Measurements from ENCODE around the gene PSD4. TPM values are rescaled to one million over a fixed set of nuclear protein-coding genes. Genes with fewer than 3 reads are reported as not detected.
A peak's percentile ranks its signal among the peaks of the same experiment; 100 is the strongest.

Gene PSD4
- total and polyA plus RNA-seq, 2 donors from 2014 or later: 16.2 to 42.0 TPM

- Histone ChIP-seq H3K27me3 (ENCODE audit: control insufficient read depth, insufficient read depth, low read length) (no peaks in the 10 kb centered on the region), H3K36me3 (ENCODE audit: control insufficient read depth in 2 of 3, insufficient read depth in 3 of 3, low read length in 3 of 3) (no peaks in the 10 kb centered on the region), H3K4me3 (ENCODE audit: low read length in 3 of 3) (no peak overlapping the region), H3K27ac (ENCODE audit: low read depth in 2 of 2, low read length in 2 of 2) (peak overlapping the region; percentile 81 to 82), H3K9ac (ENCODE audit: low read length in 3 of 3) (no peak overlapping the region), H3K9me3 (ENCODE audit: control insufficient read depth in 2 of 3, insufficient read depth in 1 of 3, low read length in 3 of 3) (no peaks in the 10 kb centered on the region), H3K4me1 (ENCODE audit: control insufficient read depth in 2 of 3, insufficient read depth in 2 of 3, low read depth in 1 of 3, low read length in 3 of 3) (peaks cover 0 to 5% (median 4%) of the 10 kb centered on the region in 3 donors)
- no peak for FAIRE-seq
- no peak for TF ChIP-seq CTCF (IDR thresholded peaks at IDR 0.05; ENCODE audit: borderline replicate concordance, extremely low read depth, insufficient read depth)
- intact Hi-C loops (cut with DNase I): no loop called here
- DNase-seq: peak in 2 of 5 donors; percentile 21 to 83
Measured at GRCh38 chr2:113167115-113167932, 6.4 kb upstream of the PSD4 start.

GRCh38 chr2:113167962-113168340 is 5.8 kb upstream of the PSD4 start:
- FAIRE-seq: no peak
- Histone ChIP-seq H3K36me3 (ENCODE audit: control insufficient read depth in 2 of 3, insufficient read depth in 3 of 3, low read length in 3 of 3) (no peaks in the 10 kb centered on the region), H3K9me3 (ENCODE audit: control insufficient read depth in 2 of 3, insufficient read depth in 1 of 3, low read length in 3 of 3) (no peaks in the 10 kb centered on the region), H3K4me3 (ENCODE audit: low read length in 3 of 3) (no peak overlapping the region), H3K4me1 (ENCODE audit: control insufficient read depth in 2 of 3, insufficient read depth in 2 of 3, low read depth in 1 of 3, low read length in 3 of 3) (peaks cover 0 to 5% (median 4%) of the 10 kb centered on the region in 3 donors), H3K9ac (ENCODE audit: low read length in 3 of 3) (no peak overlapping the region), H3K27ac (ENCODE audit: low read depth in 2 of 2, low read length in 2 of 2) (peak overlapping the region; percentile 81 to 82), H3K27me3 (ENCODE audit: control insufficient read depth, insufficient read depth, low read length) (no peaks in the 10 kb centered on the region)
- DNase-seq: no peak
- intact Hi-C loops (cut with DNase I): no loop called here
- TF ChIP-seq CTCF (IDR thresholded peaks at IDR 0.05; ENCODE audit: borderline replicate concordance, extremely low read depth, insufficient read depth): no peak

- H3K4me1 ChIP-seq (ENCODE audit: control insufficient read depth in 2 of 3, insufficient read depth in 2 of 3, low read depth in 1 of 3, low read length in 3 of 3): peaks cover 0 to 5% (median 4%) of the 10 kb centered on the region in 3 donors
- H3K27ac ChIP-seq (ENCODE audit: low read depth in 2 of 2, low read length in 2 of 2): no peak overlapping the region
- no peaks in the 10 kb centered on the region for H3K9me3 ChIP-seq (ENCODE audit: control insufficient read depth in 2 of 3, insufficient read depth in 1 of 3, low read length in 3 of 3)
- DNase-seq (no peak), FAIRE-seq (no peak)
- H3K4me3 ChIP-seq (ENCODE audit: low read length in 3 of 3): no peak overlapping the region
- TF ChIP-seq CTCF (IDR thresholded peaks at IDR 0.05; ENCODE audit: borderline replicate concordance, extremely low read depth, insufficient read depth): no peak
- no peaks in the 10 kb centered on the region for H3K36me3 ChIP-seq (ENCODE audit: control insufficient read depth in 2 of 3, insufficient read depth in 3 of 3, low read length in 3 of 3)
- H3K9ac ChIP-seq (ENCODE audit: low read length in 3 of 3): no peak overlapping the region
- no peaks in the 10 kb centered on the region for H3K27me3 ChIP-seq (ENCODE audit: control insufficient read depth, insufficient read depth, low read length)
- intact Hi-C loops (cut with DNase I): no loop called here
Measured at GRCh38 chr2:113169002-113169530, 4.7 kb upstream of the PSD4 start.

Data from kidney (tissue), 14 donors.